Liver (tissue), 9 donors: ENCODE measurements around the gene SCNN1B. TPM values are rescaled to one million over a fixed set of nuclear protein-coding genes. Genes with fewer than 3 reads are reported as not detected.

Experiments used
- DNase-seq: peaks from one replicate; pipeline ENCODE4 v3.0.0-alpha.2; 2017; ENCODE audit warnings: low spot score
- H3K27ac ChIP-seq, 2 donors: one replicate each; pipeline ENCODE4 v1.7.0; 2013; ENCODE audit warnings: inconsistent platforms in 2 of 2, low read length in 2 of 2, control low read depth in 1 of 2, low read depth in 1 of 2, mild to moderate bottlenecking in 1 of 2
- H3K27me3 ChIP-seq, 4 donors: one replicate each; pipeline versions ENCODE4 v1.6.1 to v1.7.0; 2013; ENCODE audit warnings: low read length in 3 of 4, inconsistent platforms in 1 of 4, mild to moderate bottlenecking in 1 of 4, moderate library complexity in 1 of 4; ENCODE audit not compliant: control insufficient read depth in 4 of 4, insufficient read depth in 4 of 4
- H3K36me3 ChIP-seq, 4 donors: one replicate each; pipeline versions ENCODE4 v1.6.1 to v1.7.0; 2013; ENCODE audit warnings: low read length in 3 of 4, mild to moderate bottlenecking in 3 of 4, low read depth in 1 of 4, moderate library complexity in 1 of 4; ENCODE audit not compliant: control insufficient read depth in 4 of 4, insufficient read depth in 3 of 4
- H3K4me1 ChIP-seq, 4 donors: one replicate each; pipeline versions ENCODE4 v1.6.1 to v1.7.0; 2013; ENCODE audit warnings: low read length in 3 of 4, mild to moderate bottlenecking in 3 of 4, moderate library complexity in 1 of 4; ENCODE audit not compliant: control insufficient read depth in 4 of 4, insufficient read depth in 4 of 4
- H3K4me3 ChIP-seq, 3 donors: one replicate each; pipeline versions ENCODE4 v1.6.1 to v1.7.0; 2013; ENCODE audit warnings: low read length in 3 of 3, control low read depth in 1 of 3, low read depth in 1 of 3, mild to moderate bottlenecking in 1 of 3
- H3K9ac ChIP-seq, 2 donors: one replicate each; pipeline ENCODE4 v1.7.0; 2013; ENCODE audit warnings: low read length in 2 of 2, mild to moderate bottlenecking in 2 of 2, moderate library complexity in 2 of 2, control low read depth in 1 of 2, low read depth in 1 of 2
- H3K9me3 ChIP-seq, 4 donors: one replicate each; pipeline versions ENCODE4 v1.6.1 to v1.7.0; 2013; ENCODE audit warnings: low read length in 3 of 4; ENCODE audit not compliant: control insufficient read depth in 4 of 4
- EGR1 ChIP-seq, 2 donors: IDR thresholded peaks; 2 replicates each; pipeline ENCODE4 v1.6.1; 2016 to 2018; ENCODE audit warnings: antibody characterized with exemption in 2 of 2, low read depth in 2 of 2
- FOXA1 ChIP-seq: IDR thresholded peaks from 2 replicates; pipeline ENCODE4 v1.6.1; 2016; ENCODE audit warnings: antibody characterized with exemption
- FOXA2 ChIP-seq: IDR thresholded peaks from 2 replicates; pipeline ENCODE4 v1.6.1; 2016; ENCODE audit warnings: antibody characterized with exemption
- HNF4A ChIP-seq, 2 donors: conservative IDR thresholded peaks; 2 replicates each; pipeline ENCODE4 v1.6.1; 2016; ENCODE audit warnings: antibody characterized with exemption in 2 of 2, mild to moderate bottlenecking in 2 of 2
- JUND ChIP-seq, 2 donors: IDR thresholded peaks; 2 replicates each; pipeline ENCODE4 v1.6.1; 2016; ENCODE audit warnings: antibody characterized with exemption in 2 of 2
- NR2F2 ChIP-seq: IDR thresholded peaks from 2 replicates; pipeline ENCODE4 v1.6.1; 2016; ENCODE audit warnings: antibody characterized with exemption
- RXRA ChIP-seq, 2 donors: IDR thresholded peaks; 2 replicates each; pipeline ENCODE4 v1.6.1; 2017 to 2018; ENCODE audit warnings: antibody characterized with exemption in 2 of 2, mild to moderate bottlenecking in 1 of 2
- SP1 ChIP-seq: IDR thresholded peaks from 2 replicates; pipeline ENCODE4 v1.6.1; 2018; ENCODE audit warnings: antibody characterized with exemption, mild to moderate bottlenecking
- YY1 ChIP-seq: IDR thresholded peaks from 2 replicates; pipeline ENCODE4 v1.6.1; 2016; ENCODE audit warnings: antibody characterized with exemption, mild to moderate bottlenecking
- WGBS: extraction: QIAGEN DNeasy Blood & Tissue Kit; methylation state at CpG from one replicate; pipeline ENCODE4 v1.1.7; 2013; 5-methylcytosine and 5-hydroxymethylcytosine counted together
- polyA plus RNA-seq, 2 donors: library from polyadenylated mRNA; stranded (reverse) in 1 of 2; unstranded in 1 of 2; fragments of 200-250 nt in 1 of 2; fragments of >200 nt in 1 of 2; fragmentation: Nextera tagmentation in 1 of 2; extraction: Ambion mirVana in 1 of 2; gene quantifications; one replicate each; pipeline versions ENCODE4 v1.2.1 to v1.2.3, GENCODE V29; 2013 to 2015
- total RNA-seq, 2 donors: library from RNA; depleted of rRNA; stranded (reverse); fragments of >200 nt; gene quantifications; one replicate each; pipeline ENCODE4 v1.2.3, GENCODE V29; 2014
- TF ChIP-seq, protein P1 (sequence below): IDR thresholded peaks from 2 replicates; pipeline ENCODE4 v1.6.1; 2016; ENCODE audit warnings: antibody characterized with exemption
- TF ChIP-seq, protein P2 (sequence below): IDR thresholded peaks from 2 replicates; pipeline ENCODE4 v1.6.1; 2016; ENCODE audit warnings: antibody characterized with exemption, mild to moderate bottlenecking
- TF ChIP-seq, protein P3 (sequence below): IDR thresholded peaks from 2 replicates; pipeline ENCODE4 v1.6.1; 2016; ENCODE audit warnings: antibody characterized with exemption
- TF ChIP-seq, protein P4 (sequence below): IDR thresholded peaks from 2 replicates; pipeline ENCODE4 v1.6.1; 2016; ENCODE audit warnings: antibody characterized with exemption
- TF ChIP-seq, protein P5 (sequence below): fragments of 150-350 bp; IDR thresholded peaks from 2 replicates; pipeline ENCODE4 v1.5.1; 2017; ENCODE audit warnings: improper control_type of control experiment, low read depth, low read length; ENCODE audit not compliant: missing input control
- donor health status: healthy.
- donor health status: healthy.
- donor health status: healthy.
- donor health status: healthy.
- donor health status: healthy.

SCNN1B gene
- total and polyA plus RNA-seq, 4 donors, result 0.08 to 0.17 (median 0.14) TPM; not detected in 1

DNA sequence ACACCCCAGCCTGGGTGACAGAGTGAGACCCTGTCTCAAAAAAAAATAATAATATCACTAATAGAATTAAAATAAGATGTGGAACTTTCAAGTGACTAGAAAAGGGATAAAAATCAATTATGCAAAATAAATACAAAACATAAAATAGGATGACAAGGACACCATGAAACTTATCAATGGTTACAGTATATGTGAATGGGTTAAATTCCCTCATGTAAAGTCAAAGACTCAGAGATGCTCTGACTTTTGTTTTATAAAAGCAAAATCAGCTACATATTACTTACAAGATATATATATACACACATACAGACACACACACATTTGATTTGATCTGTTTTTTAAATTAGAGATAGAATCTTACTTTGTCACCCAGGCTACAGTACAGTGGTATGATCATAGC lies 33.5 kb upstream of the SCNN1B start:
- H3K9ac ChIP-seq, result no peak overlapping the region
- DNase-seq, result no peak
- H3K9me3 ChIP-seq, result no peaks in the 10 kb centered on the region
- no peaks in the 10 kb centered on the region for H3K4me1 ChIP-seq
- TF ChIP-seq FOXA1, result no peak
- TF ChIP-seq RXRA (IDR thresholded peaks at IDR 0.05), result no peak
- TF ChIP-seq, protein P1, sequence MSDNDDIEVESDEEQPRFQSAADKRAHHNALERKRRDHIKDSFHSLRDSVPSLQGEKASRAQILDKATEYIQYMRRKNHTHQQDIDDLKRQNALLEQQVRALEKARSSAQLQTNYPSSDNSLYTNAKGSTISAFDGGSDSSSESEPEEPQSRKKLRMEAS, result no peak
- no peak for TF ChIP-seq HNF4A (conservative IDR thresholded peaks at IDR 0.05)
- TF ChIP-seq YY1, result no peak
- no peak for TF ChIP-seq SP1
- no peak for TF ChIP-seq JUND (IDR thresholded peaks at IDR 0.05)
- TF ChIP-seq, protein P2, sequence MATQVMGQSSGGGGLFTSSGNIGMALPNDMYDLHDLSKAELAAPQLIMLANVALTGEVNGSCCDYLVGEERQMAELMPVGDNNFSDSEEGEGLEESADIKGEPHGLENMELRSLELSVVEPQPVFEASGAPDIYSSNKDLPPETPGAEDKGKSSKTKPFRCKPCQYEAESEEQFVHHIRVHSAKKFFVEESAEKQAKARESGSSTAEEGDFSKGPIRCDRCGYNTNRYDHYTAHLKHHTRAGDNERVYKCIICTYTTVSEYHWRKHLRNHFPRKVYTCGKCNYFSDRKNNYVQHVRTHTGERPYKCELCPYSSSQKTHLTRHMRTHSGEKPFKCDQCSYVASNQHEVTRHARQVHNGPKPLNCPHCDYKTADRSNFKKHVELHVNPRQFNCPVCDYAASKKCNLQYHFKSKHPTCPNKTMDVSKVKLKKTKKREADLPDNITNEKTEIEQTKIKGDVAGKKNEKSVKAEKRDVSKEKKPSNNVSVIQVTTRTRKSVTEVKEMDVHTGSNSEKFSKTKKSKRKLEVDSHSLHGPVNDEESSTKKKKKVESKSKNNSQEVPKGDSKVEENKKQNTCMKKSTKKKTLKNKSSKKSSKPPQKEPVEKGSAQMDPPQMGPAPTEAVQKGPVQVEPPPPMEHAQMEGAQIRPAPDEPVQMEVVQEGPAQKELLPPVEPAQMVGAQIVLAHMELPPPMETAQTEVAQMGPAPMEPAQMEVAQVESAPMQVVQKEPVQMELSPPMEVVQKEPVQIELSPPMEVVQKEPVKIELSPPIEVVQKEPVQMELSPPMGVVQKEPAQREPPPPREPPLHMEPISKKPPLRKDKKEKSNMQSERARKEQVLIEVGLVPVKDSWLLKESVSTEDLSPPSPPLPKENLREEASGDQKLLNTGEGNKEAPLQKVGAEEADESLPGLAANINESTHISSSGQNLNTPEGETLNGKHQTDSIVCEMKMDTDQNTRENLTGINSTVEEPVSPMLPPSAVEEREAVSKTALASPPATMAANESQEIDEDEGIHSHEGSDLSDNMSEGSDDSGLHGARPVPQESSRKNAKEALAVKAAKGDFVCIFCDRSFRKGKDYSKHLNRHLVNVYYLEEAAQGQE, result no peak
- TF ChIP-seq, protein P3, sequence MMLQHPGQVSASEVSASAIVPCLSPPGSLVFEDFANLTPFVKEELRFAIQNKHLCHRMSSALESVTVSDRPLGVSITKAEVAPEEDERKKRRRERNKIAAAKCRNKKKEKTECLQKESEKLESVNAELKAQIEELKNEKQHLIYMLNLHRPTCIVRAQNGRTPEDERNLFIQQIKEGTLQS, result no peak
- TF ChIP-seq, protein P4, sequence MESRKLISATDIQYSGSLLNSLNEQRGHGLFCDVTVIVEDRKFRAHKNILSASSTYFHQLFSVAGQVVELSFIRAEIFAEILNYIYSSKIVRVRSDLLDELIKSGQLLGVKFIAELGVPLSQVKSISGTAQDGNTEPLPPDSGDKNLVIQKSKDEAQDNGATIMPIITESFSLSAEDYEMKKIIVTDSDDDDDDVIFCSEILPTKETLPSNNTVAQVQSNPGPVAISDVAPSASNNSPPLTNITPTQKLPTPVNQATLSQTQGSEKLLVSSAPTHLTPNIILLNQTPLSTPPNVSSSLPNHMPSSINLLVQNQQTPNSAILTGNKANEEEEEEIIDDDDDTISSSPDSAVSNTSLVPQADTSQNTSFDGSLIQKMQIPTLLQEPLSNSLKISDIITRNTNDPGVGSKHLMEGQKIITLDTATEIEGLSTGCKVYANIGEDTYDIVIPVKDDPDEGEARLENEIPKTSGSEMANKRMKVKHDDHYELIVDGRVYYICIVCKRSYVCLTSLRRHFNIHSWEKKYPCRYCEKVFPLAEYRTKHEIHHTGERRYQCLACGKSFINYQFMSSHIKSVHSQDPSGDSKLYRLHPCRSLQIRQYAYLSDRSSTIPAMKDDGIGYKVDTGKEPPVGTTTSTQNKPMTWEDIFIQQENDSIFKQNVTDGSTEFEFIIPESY, result no peak
- TF ChIP-seq, protein P5, sequence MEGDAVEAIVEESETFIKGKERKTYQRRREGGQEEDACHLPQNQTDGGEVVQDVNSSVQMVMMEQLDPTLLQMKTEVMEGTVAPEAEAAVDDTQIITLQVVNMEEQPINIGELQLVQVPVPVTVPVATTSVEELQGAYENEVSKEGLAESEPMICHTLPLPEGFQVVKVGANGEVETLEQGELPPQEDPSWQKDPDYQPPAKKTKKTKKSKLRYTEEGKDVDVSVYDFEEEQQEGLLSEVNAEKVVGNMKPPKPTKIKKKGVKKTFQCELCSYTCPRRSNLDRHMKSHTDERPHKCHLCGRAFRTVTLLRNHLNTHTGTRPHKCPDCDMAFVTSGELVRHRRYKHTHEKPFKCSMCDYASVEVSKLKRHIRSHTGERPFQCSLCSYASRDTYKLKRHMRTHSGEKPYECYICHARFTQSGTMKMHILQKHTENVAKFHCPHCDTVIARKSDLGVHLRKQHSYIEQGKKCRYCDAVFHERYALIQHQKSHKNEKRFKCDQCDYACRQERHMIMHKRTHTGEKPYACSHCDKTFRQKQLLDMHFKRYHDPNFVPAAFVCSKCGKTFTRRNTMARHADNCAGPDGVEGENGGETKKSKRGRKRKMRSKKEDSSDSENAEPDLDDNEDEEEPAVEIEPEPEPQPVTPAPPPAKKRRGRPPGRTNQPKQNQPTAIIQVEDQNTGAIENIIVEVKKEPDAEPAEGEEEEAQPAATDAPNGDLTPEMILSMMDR, result no peak
- TF ChIP-seq EGR1 (IDR thresholded peaks at IDR 0.05; ENCODE audit: low read depth in 2 of 2), result no peak
- TF ChIP-seq NR2F2, result no peak
- no peak for TF ChIP-seq FOXA2
- no peak overlapping the region for H3K27ac ChIP-seq
- no peak overlapping the region for H3K4me3 ChIP-seq
- no peaks in the 10 kb centered on the region for H3K27me3 ChIP-seq
- H3K36me3 ChIP-seq, result no peaks in the 10 kb centered on the region

DNA sequence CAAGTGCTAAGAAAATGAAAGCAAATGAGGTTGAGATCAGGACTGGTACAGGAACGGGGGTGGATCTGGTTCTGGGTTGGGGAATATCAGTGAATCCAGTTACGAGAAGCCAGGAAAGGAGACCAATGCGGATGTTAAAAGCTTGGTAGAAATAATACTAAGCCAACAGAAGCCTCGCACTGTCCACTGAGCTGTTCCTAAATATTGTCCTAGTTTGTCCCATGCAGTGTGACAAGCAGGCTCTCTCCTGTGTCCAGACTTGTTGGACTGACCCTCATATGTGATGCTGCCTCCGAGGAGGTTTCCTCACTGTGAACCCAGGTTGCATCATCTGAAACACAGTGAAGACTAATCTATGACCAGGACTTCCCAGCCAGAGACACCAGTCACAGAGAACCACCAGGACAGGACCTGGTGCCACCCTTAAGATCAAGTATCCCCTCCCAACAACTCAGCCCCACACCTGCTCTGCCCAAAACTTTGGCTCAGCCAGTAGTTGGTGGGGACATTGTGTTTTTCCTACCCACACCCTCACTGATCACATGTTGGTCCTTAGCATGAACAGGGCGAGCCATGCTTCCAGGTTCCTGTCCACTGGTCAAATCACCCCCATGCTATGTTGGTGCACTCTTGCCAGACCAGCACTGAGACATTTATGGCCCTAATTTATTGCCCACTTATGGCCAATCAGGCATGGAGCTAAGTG lies 32.7 kb upstream of the SCNN1B start:
- DNase-seq, result no peak
- no peak overlapping the region for H3K27ac ChIP-seq
- WGBS, result 80% methylated on average over 6 of the region's 6 CpGs
- TF ChIP-seq, protein P3, result no peak
- TF ChIP-seq, protein P5, result no peak
- TF ChIP-seq, protein P4, result no peak
- TF ChIP-seq, protein P2, result no peak

More for the DNA sequence above, 32.7 kb upstream of the SCNN1B start:
- Histone ChIP-seq H3K36me3 (no peaks in the 10 kb centered on the region), H3K4me3 (no peak overlapping the region), H3K9me3 (no peaks in the 10 kb centered on the region), H3K9ac (no peak overlapping the region), H3K27me3 (no peaks in the 10 kb centered on the region), H3K4me1 (no peaks in the 10 kb centered on the region)
